ENCODE data around the gene DNMT1.
A peak's percentile ranks its signal among the peaks of the same experiment; 100 is the strongest.

The DNMT1 gene

DNA sequence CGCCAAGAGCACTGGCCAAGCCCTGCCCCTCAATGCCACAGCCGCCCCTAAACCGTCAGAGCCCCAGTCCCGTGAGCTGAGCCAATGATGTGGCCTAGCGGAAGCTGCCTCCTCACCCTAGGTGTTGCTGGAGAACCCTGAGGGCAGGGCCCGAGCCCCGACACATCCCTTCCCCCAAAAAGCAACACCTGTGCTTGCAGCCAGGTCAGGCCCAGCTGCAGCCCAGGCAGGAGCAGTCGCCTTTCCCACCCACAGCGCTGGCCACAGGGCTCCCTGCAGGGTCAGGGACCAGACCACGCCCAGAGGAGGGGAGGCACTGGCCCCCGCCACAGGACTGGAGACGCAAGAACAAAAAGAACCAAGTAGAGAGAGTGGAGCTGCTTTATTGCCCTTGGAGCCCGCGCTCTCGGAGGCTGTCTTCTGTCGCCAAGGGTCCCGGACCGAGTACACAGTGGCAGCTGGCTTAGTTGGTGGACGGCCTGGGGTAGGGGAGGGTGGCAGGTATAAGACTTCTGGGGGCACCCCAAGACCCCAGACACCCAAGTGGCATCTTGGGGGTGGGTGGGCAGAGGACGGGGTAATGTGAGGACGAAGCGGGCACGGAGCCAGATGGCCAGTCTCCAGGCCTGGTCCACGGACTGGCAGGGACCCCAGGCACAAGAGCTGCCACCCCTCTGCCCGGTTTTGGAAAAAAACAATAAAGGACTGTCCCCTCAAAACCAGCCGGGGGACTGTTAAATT, 79.9 kb downstream of the DNMT1 start:
- in situ Hi-C loops (cut with MboI; ENCODE audit: low sequenced_read_pairs, unreplicated experiment), result no loop called here
- no peak for DNase-seq (ENCODE audit: low spot score)
- TF ChIP-seq, protein P1, sequence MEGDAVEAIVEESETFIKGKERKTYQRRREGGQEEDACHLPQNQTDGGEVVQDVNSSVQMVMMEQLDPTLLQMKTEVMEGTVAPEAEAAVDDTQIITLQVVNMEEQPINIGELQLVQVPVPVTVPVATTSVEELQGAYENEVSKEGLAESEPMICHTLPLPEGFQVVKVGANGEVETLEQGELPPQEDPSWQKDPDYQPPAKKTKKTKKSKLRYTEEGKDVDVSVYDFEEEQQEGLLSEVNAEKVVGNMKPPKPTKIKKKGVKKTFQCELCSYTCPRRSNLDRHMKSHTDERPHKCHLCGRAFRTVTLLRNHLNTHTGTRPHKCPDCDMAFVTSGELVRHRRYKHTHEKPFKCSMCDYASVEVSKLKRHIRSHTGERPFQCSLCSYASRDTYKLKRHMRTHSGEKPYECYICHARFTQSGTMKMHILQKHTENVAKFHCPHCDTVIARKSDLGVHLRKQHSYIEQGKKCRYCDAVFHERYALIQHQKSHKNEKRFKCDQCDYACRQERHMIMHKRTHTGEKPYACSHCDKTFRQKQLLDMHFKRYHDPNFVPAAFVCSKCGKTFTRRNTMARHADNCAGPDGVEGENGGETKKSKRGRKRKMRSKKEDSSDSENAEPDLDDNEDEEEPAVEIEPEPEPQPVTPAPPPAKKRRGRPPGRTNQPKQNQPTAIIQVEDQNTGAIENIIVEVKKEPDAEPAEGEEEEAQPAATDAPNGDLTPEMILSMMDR (IDR thresholded peaks at IDR 0.05; ENCODE audit: borderline replicate concordance, control extremely low read depth, extremely low read depth, insufficient read depth, missing control alignments), result no peak

DNA sequence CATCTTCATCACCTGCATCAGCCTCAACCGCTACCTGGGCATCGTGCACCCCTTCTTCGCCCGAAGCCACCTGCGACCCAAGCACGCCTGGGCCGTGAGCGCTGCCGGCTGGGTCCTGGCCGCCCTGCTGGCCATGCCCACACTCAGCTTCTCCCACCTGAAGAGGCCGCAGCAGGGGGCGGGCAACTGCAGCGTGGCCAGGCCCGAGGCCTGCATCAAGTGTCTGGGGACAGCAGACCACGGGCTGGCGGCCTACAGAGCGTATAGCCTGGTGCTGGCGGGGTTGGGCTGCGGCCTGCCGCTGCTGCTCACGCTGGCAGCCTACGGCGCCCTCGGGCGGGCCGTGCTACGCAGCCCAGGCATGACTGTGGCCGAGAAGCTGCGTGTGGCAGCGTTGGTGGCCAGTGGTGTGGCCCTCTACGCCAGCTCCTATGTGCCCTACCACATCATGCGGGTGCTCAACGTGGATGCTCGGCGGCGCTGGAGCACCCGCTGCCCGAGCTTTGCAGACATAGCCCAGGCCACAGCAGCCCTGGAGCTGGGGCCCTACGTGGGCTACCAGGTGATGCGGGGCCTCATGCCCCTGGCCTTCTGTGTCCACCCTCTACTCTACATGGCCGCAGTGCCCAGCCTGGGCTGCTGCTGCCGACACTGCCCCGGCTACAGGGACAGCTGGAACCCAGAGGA, 80.6 kb downstream of the DNMT1 start:
- TF ChIP-seq, protein P1 (IDR thresholded peaks at IDR 0.05; ENCODE audit: borderline replicate concordance, control extremely low read depth, extremely low read depth, insufficient read depth, missing control alignments), result no peak
- in situ Hi-C loops (cut with MboI; ENCODE audit: low sequenced_read_pairs, unreplicated experiment), result no loop called here
- DNase-seq (ENCODE audit: low spot score), result no peak

DNA sequence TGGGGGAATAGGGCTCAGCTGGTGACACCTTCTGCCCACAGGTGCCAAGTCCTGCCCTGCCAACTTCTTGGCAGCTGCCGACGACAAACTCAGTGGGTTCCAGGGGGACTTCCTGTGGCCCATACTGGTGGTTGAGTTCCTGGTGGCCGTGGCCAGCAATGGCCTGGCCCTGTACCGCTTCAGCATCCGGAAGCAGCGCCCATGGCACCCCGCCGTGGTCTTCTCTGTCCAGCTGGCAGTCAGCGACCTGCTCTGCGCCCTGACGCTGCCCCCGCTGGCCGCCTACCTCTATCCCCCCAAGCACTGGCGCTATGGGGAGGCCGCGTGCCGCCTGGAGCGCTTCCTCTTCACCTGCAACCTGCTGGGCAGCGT, 81.2 kb downstream of the DNMT1 start:
- no peak for DNase-seq (ENCODE audit: low spot score)
- TF ChIP-seq, protein P1 (IDR thresholded peaks at IDR 0.05; ENCODE audit: borderline replicate concordance, control extremely low read depth, extremely low read depth, insufficient read depth, missing control alignments), result no peak
- in situ Hi-C loops (cut with MboI; ENCODE audit: low sequenced_read_pairs, unreplicated experiment), result no loop called here

DNA sequence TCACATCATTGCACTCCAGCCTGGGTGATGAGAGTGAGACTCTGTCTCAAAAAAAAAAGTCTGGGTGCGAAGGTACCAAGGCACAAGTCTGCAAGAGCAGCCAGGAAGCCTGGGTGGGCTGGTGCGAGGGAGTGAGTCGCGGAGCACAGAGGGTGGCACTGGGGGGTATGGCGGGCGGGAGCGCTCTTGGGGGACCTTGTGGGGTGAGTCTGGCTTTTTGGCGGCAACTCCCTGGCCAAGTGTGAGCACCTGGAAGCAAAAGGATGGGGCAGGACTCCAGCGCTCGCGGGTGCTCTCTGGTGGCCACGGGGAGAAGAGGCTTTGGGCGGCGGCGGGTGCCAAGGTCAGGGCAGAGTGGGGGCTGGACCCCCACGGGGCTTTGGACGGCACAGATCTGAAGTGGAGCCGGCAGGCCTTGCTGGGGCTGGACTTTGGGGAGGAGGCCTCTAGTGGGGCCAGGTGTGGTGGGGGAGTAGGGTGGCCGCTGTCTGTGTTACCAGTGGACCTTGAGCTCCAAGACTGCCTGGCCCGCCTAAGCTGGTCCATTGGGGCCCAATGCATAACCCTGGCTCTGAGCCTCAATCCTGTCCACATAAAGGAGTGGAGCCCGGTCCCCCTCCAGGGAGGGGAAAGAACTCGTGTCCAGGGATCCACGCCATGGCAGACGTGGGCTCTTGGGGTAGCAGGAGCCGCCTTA, 81.7 kb downstream of the DNMT1 start:
- in situ Hi-C loops (cut with MboI; ENCODE audit: low sequenced_read_pairs, unreplicated experiment), result no loop called here
- TF ChIP-seq, protein P1 (IDR thresholded peaks at IDR 0.05; ENCODE audit: borderline replicate concordance, control extremely low read depth, extremely low read depth, insufficient read depth, missing control alignments), result peak; percentile 76
- peak; percentile 73 for DNase-seq (ENCODE audit: low spot score)

DNA sequence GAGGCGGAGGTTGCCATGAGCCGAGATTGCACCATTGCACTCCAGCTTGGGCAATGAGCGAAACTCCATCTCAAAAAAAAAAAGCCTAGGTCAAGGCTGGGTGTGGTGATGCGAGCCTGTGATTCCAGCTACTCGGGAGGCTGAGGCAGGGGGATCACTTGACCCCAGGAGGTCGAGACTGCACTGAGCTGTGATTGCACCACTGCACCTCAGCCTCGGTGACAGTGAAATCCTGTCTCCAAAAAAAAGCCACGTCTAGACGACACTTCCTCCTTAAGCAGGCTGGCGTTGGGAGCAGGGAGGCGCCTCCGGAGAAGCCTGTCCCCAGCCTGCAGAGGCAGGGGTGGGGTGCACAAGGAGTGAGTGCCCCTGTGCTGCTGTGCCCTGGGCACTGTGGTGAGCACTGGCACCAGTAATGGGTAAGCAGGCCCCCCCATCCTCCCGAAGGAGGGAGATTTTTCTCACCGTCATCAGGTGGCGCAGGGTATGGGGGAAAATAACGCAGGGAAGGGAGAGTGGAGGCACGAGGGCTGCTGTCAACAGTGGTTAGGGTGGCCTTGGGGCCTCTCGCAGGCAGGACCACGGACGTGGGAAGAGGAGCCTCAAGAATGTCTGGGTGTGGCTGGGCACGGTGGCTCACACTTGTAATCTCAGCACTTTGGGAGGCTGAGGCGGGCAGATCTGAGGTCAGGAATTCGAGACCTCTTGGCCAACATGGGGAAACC, 82.6 kb downstream of the DNMT1 start:
- no peak for DNase-seq (ENCODE audit: low spot score)
- TF ChIP-seq, protein P1 (IDR thresholded peaks at IDR 0.05; ENCODE audit: borderline replicate concordance, control extremely low read depth, extremely low read depth, insufficient read depth, missing control alignments), result no peak
- in situ Hi-C loops (cut with MboI; ENCODE audit: low sequenced_read_pairs, unreplicated experiment), result no loop called here

DNA sequence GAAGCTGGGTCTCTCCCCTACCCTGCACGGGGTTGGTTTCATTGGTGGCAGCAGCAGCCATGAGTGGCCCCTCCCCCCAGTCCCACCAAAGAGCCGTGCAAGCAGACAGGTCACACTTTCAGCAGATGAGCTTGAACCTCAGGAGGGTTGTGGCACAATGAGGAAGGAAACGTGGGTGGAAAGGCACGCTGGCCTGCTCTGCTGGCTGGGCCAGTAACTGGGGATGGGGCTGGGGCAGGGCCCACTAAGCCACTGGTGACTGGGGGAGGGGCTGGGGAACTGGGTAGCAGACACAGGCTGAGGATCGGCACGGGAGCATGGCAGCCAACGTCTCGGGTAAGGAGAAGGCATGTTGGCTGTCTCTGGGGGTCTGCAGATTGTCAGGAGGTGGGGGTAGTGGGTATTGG, 83.3 kb downstream of the DNMT1 start, which contains the start of gene P2RY11:
Gene P2RY11 (plus strand): TSS at position 289 of the 407 bp plus-strand sequence. CDS start 29 bp downstream, at position 318.
- TF ChIP-seq, protein P1 (IDR thresholded peaks at IDR 0.05; ENCODE audit: borderline replicate concordance, control extremely low read depth, extremely low read depth, insufficient read depth, missing control alignments), result no peak
- in situ Hi-C loops (cut with MboI; ENCODE audit: low sequenced_read_pairs, unreplicated experiment), result no loop called here
- peak; percentile 59 for DNase-seq (ENCODE audit: low spot score)

All from GM13976 (cell line).